ENCODE data around the gene CC2D2A.
A peak's percentile ranks its signal among the peaks of the same experiment; 100 is the strongest.

The CC2D2A gene

GRCh38 chr4:15469402-15470127 is at the start of gene CC2D2A:
Gene CC2D2A (plus strand): TSS chr4:15469882. CDS start chr4:15475933, 6,051 bp downstream.
- DNase-seq (ENCODE audit: low read depth in 2 of 2), result no peak

- DNase-seq (ENCODE audit: low read depth in 2 of 2), result no peak
Observed at GRCh38 chr4:15420642-15421041, 49.0 kb upstream of the CC2D2A start.

GRCh38 chr4:15423285-15423711 is 46.4 kb upstream of the CC2D2A start:
- peak in 1 of 2 donors; percentile 7 for DNase-seq (ENCODE audit: low read depth in 2 of 2)

GRCh38 chr4:15425520-15425919 is 44.2 kb upstream of the CC2D2A start:
- DNase-seq (ENCODE audit: low read depth in 2 of 2), result no peak

GRCh38 chr4:15427161-15427560 is 42.5 kb upstream of the CC2D2A start:
- no peak for DNase-seq (ENCODE audit: low read depth in 2 of 2)

GRCh38 chr4:15427701-15428100 is 42.0 kb upstream of the CC2D2A start, which contains the start of gene C1QTNF7:
Gene C1QTNF7 (plus strand): TSS chr4:15428033. CDS start chr4:15435744, 7,711 bp downstream.
- no peak for DNase-seq (ENCODE audit: low read depth in 2 of 2)

- no peak for DNase-seq (ENCODE audit: low read depth in 2 of 2)
Observed at GRCh38 chr4:15428611-15429010, 41.1 kb upstream of the CC2D2A start.

- DNase-seq (ENCODE audit: low read depth in 2 of 2), result no peak
Observed at GRCh38 chr4:15434091-15434490, 35.6 kb upstream of the CC2D2A start.

GRCh38 chr4:15434676-15435075 is 35.0 kb upstream of the CC2D2A start:
- no peak for DNase-seq (ENCODE audit: low read depth in 2 of 2)

GRCh38 chr4:15436513-15436912 is 33.2 kb upstream of the CC2D2A start:
- DNase-seq (ENCODE audit: low read depth in 2 of 2), result no peak

GRCh38 chr4:15438939-15439524 is 30.6 kb upstream of the CC2D2A start:
- DNase-seq (ENCODE audit: low read depth in 2 of 2), result no peak

- DNase-seq (ENCODE audit: low read depth in 2 of 2), result no peak
Observed at GRCh38 chr4:15443371-15444160, 26.1 kb upstream of the CC2D2A start.

- no peak for DNase-seq (ENCODE audit: low read depth in 2 of 2)
Observed at GRCh38 chr4:15444276-15444675, 25.4 kb upstream of the CC2D2A start.

- no peak for DNase-seq (ENCODE audit: low read depth in 2 of 2)
Observed at GRCh38 chr4:15444879-15445547, 24.7 kb upstream of the CC2D2A start.

GRCh38 chr4:15451181-15451865 is 18.4 kb upstream of the CC2D2A start:
- no peak for DNase-seq (ENCODE audit: low read depth in 2 of 2)

- DNase-seq (ENCODE audit: low read depth in 2 of 2), result no peak
Observed at GRCh38 chr4:15451866-15452765, 17.6 kb upstream of the CC2D2A start.

GRCh38 chr4:15455290-15455689 is 14.4 kb upstream of the CC2D2A start:
- no peak for DNase-seq (ENCODE audit: low read depth in 2 of 2)

- DNase-seq (ENCODE audit: low read depth in 2 of 2), result no peak
Observed at GRCh38 chr4:15457406-15458201, 12.1 kb upstream of the CC2D2A start.

GRCh38 chr4:15458616-15459015 is 11.1 kb upstream of the CC2D2A start:
- DNase-seq (ENCODE audit: low read depth in 2 of 2), result no peak

- DNase-seq (ENCODE audit: low read depth in 2 of 2), result no peak
Observed at GRCh38 chr4:15459706-15460105, 10.0 kb upstream of the CC2D2A start.

Data from stimulated activated CD4-positive, alpha-beta T cell treated with anti-CD3 and anti-CD28 coated beads, Interleukin-4, amount 100 ng/mL, for 48 hours (primary cell).